COLO829 (cell line): Measurements from ENCODE around the gene DIS3L2.

Experiments
- DNase-seq: peaks from one replicate; pipeline ENCODE4 v3.0.0; 2012; ENCODE audit warnings: low spot score

DIS3L2 gene

GRCh38 chr2:231961349-231962166, at the start of gene DIS3L2:
TSS of gene DIS3L2 (plus strand) at chr2:231961713. CDS start at chr2:232014928, 53,215 bp downstream.
- peak; percentile 60 for DNase-seq

- DNase-seq, result no peak
Measured at GRCh38 chr2:231914077-231914690, 47.3 kb upstream of the DIS3L2 start.

DNA sequence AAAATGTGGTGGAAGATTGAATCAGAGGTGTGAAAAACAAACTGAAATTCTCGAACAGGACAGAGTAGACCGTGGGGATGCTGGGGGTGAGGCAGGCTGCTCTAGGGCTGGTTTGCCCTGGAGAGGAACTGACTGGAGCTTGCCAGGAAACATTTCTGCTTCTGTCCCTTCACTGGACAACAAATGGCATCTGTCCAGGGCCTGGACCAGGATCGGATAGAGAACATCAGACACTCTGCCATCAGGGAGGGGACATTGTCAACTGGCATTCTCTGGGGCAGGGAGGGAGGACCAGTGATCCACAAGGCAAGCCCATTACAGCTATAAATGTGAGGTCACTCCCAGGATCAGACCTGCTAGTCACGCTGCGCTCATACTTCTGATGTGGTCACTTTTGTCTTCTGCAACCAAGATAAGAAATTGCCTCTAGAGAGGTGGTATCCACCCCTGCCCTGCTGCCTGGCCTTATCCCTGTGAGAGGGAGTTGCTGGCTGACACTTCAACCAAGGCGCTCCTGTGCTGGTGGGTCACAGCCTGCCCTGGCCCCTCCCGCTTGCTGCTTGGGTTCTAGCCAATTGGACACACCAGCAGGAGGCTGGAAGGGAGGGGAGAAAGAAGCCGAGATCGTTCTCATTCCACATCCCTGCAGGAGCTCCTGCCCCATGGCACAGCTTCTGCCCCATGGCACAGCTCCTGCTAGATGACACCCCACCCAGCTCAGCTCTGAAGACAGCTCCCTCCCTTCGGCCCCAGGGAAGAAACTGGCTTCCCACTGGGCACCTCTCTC, 44.0 kb upstream of the DIS3L2 start:
- DNase-seq, result no peak

DNA sequence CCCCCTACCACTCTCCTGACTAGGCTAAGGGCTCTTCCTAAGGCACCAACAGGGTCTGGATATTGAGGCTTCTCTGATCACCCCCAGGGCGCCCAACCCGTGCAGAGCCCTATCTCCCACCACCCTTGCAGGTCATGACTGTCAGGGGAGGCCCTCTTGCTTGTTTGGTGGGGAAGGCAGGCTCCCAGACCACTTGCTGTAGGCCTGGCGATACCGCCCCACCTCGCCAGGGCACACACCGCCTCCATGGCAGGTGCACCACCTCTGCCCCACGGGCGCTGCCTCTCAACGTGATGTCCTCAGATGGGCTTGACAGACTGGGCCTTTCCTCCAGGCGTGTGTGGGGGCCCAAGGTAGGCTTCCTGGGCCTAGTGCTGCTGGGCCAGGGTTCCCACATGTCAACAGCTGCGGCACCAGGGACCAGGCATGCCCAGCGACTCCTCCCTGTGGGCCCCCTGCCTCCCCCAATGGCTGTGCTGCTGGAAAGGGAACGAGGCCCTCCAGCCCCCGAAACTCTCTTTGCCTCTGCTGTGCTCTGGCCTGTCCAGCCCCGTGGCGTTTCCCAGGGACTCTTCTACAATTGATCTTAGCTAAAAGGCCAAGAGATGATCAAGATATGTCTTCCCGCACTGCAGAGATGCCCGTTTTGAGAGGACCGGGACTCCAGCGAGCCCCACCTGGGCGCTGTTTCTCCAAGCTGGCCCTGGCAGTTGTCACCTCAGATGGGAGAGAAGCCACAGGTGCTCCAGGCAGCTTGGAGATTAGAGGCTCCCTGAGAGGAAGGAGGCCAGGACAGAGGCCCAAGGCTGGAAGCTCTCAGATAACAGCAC, 42.8 kb upstream of the DIS3L2 start:
- DNase-seq, result no peak

DNA sequence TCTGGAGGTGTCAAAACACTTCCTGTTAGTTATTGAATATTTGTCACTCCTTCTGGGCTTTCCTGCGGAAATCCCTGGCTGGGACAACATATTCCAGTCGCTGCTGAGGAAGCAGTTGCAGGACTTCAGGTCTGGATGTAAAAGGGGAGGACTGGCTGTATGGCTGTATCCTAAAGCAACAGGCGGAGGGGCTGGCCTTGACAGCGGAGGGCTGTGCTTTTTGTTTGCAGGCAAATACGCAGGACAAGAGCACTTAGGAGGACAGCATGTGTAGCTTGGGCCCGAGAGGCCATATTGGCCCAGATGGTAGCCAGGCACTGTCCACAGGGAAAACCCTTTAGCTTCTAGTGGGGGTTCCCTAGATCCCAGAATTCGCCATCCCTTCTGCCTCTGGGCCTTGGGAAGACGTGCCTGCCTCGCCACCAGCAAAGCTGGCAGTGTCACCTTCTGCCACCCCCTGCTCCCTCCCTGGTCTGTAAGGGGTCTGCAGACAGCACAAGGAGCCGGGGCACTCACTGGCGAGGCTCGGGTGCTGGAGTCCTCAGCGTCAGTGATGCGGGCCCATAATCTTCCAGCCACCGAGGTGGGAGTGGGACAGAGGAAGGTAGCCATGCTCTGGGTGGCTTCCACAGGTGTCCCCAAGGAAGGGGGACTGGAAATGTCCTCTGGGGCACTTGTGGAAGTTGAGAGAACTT, 42.0 kb upstream of the DIS3L2 start:
- no peak for DNase-seq

- no peak for DNase-seq
Measured at GRCh38 chr2:231920366-231920765, 41.1 kb upstream of the DIS3L2 start.

- DNase-seq, result no peak
Measured at GRCh38 chr2:231920795-231921194, 40.7 kb upstream of the DIS3L2 start.

DNA sequence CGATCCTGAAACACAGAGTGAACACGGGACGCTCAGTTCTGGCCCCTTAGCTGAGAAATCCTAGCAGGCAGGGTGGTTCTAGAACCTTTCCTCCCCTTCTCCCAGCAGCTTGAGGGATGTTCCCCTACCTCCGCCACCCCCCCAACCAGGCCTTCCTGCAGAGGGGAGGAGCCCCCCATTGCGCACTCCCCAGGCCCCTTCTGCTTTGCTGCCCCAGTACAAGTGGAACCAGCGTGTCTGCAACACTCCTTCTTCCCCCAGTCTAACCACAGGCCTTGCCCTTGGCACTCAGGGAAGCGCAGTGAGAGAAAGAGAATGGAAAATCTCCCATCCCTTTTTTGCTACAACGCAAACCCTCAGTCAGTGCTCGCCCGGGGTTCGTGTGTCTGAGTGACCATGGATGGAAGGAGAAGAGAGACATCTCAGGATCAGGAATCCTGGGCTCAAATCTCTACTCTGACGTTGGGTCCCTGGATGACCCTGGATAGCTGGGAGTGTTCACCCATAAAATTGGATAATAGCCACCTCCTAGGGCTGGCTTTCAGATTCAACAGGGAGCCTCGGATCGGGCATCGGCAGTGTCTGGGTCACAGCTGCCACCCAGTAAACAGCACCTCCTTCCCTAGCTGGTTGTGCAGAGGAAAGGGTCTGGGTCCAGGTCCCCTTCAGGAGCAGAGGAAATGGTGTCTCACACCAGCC, 39.1 kb upstream of the DIS3L2 start:
- no peak for DNase-seq

GRCh38 chr2:231923010-231923344, 38.5 kb upstream of the DIS3L2 start:
- DNase-seq, result no peak

DNA sequence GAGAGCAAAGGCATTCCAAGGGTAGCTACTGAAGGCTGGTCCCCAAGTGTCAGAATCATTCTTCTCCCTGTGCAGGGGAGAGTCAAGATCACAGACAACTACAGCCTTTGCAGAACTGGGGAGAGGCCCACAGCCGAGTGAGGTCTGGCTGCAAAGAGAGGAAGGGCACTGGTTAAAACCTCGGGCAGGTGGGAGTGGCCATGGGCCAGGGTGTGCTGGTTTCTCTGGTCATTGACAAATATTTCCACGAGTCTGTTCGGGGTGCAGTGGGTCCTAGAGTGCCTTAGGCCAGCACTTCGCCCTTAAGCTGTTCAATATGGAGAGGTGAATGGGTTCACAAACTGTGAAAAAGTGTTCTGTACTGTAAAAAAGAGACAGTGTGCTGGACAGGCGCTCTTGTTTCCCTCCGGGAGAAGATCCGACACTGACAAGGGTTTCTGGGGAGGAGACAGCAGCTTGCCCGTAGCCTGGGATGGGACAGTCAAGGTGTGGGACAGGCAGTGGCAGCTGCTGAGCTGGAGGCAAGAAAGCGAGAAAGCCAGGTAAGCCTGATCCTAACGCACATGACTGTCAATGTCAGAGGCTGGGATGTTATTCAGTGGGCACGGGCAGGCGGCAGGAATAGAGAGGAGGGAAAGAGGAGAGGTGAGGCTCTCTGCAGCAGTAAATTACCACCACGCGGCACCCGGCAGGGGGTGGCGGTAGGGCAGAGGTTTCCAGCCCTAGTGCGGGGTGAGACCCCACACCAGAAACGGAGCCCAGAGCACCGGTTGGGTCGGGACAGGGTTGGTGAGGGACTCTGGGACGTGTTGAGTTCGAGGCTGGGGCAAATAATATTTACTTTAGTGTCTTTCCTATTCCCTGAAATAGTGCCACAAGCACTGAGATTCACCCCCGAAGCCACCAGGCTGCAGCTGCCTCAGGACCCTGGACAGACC, 37.3 kb upstream of the DIS3L2 start:
- DNase-seq, result no peak

DNA sequence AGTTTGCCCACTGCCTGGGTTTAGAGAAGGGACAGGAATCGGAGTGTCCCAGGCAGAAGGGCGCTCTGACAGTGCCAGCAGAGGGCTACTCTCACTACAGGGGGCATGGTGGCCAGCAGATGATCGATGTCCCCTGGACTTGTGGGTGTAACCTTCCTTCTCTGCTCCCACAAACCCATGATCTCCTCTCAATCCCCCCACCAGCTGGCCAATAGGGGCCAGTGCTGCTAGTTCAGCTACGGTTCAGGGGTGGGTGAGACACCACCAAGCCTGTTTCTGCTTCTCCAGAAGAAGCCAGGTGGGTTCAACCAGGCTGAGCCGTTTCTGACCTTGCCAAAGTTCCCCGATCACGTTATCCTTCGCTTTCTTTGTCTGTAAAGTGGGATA, 36.6 kb upstream of the DIS3L2 start:
- no peak for DNase-seq

DNA sequence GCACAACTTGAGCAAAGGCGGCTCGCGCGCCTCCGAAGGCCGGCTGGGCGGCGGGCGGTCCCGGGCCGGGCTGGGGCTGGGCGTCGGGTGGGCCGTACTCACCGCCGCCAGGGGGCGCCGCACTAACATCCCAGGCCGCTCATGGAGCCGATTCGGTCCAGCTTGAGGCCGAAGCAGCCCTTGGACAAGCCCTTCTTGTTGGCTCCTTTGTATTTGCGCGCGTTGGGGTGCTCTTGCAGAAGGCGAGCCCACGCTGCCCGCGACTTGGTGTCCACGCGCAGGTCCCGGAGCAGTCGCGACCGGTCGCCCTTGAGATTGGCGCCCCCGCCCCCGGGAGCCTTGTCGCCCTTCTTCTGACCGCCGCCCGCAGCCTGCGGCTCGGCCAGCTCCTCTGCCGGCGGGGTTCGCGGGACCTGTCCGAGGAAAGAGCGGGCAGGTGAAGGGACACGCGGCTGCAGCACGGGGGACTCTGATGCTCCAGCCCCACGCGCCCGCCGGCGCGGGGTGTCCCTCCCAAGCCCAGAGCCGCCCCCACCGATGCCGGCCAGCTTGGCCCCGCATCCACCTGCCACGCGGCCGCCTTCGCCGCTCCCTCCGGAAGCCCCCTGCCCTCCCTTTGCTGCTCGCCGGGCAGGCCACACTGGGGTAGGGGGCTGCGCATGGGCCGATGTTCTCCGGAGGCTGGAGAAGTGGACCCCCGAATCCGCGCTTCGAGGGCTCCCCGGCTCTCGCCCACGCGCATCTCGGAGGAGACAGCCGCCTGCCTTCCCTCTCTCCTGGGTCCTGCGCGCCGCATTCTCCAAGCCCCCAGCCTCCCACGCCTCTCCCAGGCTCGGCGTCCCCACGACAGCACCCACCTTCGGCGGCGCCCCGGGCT, 36.0 kb upstream of the DIS3L2 start:
- DNase-seq, result peak; percentile 83

DNA sequence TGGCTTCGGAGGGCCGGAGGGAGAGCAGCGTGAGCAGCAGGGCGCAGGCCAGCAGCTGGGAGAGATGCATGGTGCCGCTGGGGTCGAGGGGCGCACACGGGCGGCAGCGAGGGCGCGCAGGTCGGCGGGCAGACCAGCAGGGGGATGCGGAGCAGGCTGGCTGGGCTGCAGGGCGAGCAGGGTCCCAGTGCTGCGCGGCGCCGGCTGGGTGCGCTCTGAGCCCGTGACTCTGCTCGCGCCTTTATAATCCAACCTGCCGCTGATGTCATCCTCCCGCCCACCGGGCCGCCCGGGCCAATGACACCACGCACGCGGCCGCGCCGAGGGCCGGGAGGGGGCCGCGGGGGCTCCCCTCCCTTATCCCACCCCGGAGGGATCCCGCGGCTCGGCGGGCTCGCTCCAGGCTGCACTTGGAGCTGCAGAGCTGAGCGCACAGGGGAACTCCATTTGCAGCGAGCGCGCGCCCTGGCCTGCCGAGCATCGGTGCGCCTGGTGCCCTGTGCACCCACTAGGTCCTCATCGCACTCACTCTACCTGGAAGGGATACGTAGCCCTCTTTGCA, 35.3 kb upstream of the DIS3L2 start, which contains the start of gene NPPC:
Gene NPPC (minus strand): TSS at position 217 of the 562 bp plus-strand sequence. CDS start 147 bp downstream, at position 70.
- DNase-seq, result no peak

- DNase-seq, result no peak
Measured at GRCh38 chr2:231926761-231927565, 34.5 kb upstream of the DIS3L2 start.

GRCh38 chr2:231927566-231927890, 34.0 kb upstream of the DIS3L2 start:
- DNase-seq, result no peak

DNA sequence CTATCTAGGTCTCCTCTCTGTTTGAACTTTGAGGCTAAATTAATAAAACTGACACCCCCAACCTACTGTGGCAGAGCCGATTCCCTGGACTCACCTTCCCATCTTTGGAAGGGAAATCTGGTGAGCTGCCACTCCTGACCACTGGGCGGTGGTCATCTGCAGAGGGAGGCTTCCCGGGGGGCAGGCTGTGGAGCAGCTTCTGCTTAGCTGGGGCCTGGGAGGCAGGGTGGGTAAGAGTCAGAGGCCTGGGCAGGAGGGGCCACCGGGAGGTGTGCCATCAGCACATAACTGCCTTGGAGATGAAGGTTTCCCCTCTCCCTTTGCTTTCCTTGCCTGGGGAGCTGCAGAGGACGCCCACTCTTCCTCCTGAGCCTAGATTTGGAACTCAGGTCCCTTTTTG, 33.0 kb upstream of the DIS3L2 start:
- DNase-seq, result no peak

- DNase-seq, result no peak
Measured at GRCh38 chr2:231928901-231929725, 32.4 kb upstream of the DIS3L2 start.
